H1 (cell line): ENCODE measurements around the gene OLIG2. TPM values are rescaled to one million over a fixed set of nuclear protein-coding genes. Genes with fewer than 3 reads are reported as not detected.
A peak's percentile ranks its signal among the peaks of the same experiment; 100 is the strongest.

Experiments used
- BACH1 ChIP-seq: IDR thresholded peaks from 2 replicates; pipeline ENCODE4 v1.6.1; 2012; ENCODE audit warnings: low read length, improper control_type of control experiment
- BCL11A ChIP-seq, 2 experiments: IDR thresholded peaks; one replicate each; pipeline ENCODE4 v1.6.1; 2011; ENCODE audit warnings: low read depth in 2 of 2, low read length in 2 of 2, mild to moderate bottlenecking in 2 of 2
- CHD2 ChIP-seq: IDR thresholded peaks from 2 replicates; pipeline ENCODE4 v1.6.1; 2012; ENCODE audit warnings: low read length, improper control_type of control experiment
- EGR1 ChIP-seq: IDR thresholded peaks from 2 replicates; pipeline ENCODE4 v1.6.1; 2011; ENCODE audit warnings: low read depth, low read length, borderline replicate concordance
- HDAC6 ChIP-seq: IDR thresholded peaks from one replicate; pipeline ENCODE4 v1.7.1; 2012; ENCODE audit warnings: low read depth, mild to moderate bottlenecking, inconsistent platforms, low read length, moderate library complexity
- POU5F1 ChIP-seq: IDR thresholded peaks from 2 replicates; pipeline ENCODE4 v1.6.1; 2011; ENCODE audit warnings: low read depth, mild to moderate bottlenecking, low read length, moderate library complexity
- RAD21 ChIP-seq, 2 experiments: IDR thresholded peaks in 1 of 2; conservative IDR thresholded peaks in 1 of 2; 2 replicates each; pipeline ENCODE4 v1.6.1; 2011; ENCODE audit warnings: low read depth in 2 of 2, low read length in 2 of 2, improper control_type of control experiment in 1 of 2, inconsistent platforms in 1 of 2, mild to moderate bottlenecking in 1 of 2, moderate library complexity in 1 of 2
- SIX5 ChIP-seq: IDR thresholded peaks from 2 replicates; pipeline ENCODE4 v1.6.1; 2011; ENCODE audit warnings: mild to moderate bottlenecking, low read depth, low read length
- SP4 ChIP-seq: IDR thresholded peaks from 2 replicates; pipeline ENCODE4 v1.6.1; 2012; ENCODE audit warnings: low read length, inconsistent platforms
- SRF ChIP-seq: IDR thresholded peaks from 2 replicates; pipeline ENCODE4 v1.6.1; 2011; ENCODE audit warnings: mild to moderate bottlenecking, low read depth, low read length, moderate library complexity
- TAF1 ChIP-seq: IDR thresholded peaks from 2 replicates; pipeline ENCODE4 v1.6.1; 2011; ENCODE audit warnings: mild to moderate bottlenecking, low read depth, low read length
- TEAD4 ChIP-seq: IDR thresholded peaks from 2 replicates; pipeline ENCODE4 v1.6.1; 2012; ENCODE audit warnings: low read depth, low read length, inconsistent platforms, mixed read lengths
- USF2 ChIP-seq: IDR thresholded peaks from 2 replicates; pipeline ENCODE4 v1.6.1; 2011; ENCODE audit warnings: low read length, improper control_type of control experiment
- polyA plus RNA-seq, 7 experiments: library from polyadenylated mRNA; depleted of rRNA in 3 of 7; stranded (reverse) in 5 of 7; unstranded in 2 of 7; fragments of >200 nt in 5 of 7; fragments of 200-250 nt in 2 of 7; gene quantifications; 1 replicate in 5 of 7; 2 replicates in 1 of 7; 4 replicates in 1 of 7; pipeline versions ENCODE4 v1.2.1 to v1.2.3, GENCODE V29; 2011 to 2013; ENCODE audit warnings: missing spikeins in 2 of 7, mixed read lengths in 2 of 7
- total RNA-seq: library from RNA; stranded (reverse); fragmentation: NEBNext Ultra II Directional; extraction: Animal tissue kit (Norgen Biotek cat#: 25700); gene quantifications from 2 replicates; pipeline ENCODE4 v1.2.1, GENCODE V29; 2021
- TF ChIP-seq, protein P1 (sequence below): IDR thresholded peaks from 2 replicates; pipeline ENCODE4 v1.6.1; 2012; ENCODE audit warnings: low read length, inconsistent platforms

OLIG2 gene
- total and polyA plus RNA-seq, 2 of the 8 experiments (the other 6 are each of a cell fraction or from before 2014, with no cell fraction given) = 0.79 TPM; not detected in 1

GRCh38 chr21:33075128-33075527 lies 49.4 kb downstream of the OLIG2 start (continued):
- TF ChIP-seq, protein P1, sequence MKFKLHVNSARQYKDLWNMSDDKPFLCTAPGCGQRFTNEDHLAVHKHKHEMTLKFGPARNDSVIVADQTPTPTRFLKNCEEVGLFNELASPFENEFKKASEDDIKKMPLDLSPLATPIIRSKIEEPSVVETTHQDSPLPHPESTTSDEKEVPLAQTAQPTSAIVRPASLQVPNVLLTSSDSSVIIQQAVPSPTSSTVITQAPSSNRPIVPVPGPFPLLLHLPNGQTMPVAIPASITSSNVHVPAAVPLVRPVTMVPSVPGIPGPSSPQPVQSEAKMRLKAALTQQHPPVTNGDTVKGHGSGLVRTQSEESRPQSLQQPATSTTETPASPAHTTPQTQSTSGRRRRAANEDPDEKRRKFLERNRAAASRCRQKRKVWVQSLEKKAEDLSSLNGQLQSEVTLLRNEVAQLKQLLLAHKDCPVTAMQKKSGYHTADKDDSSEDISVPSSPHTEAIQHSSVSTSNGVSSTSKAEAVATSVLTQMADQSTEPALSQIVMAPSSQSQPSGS = no peak
- no peak for TF ChIP-seq RAD21 (IDR thresholded peaks at IDR 0.05 in 1 of 2, conservative IDR thresholded peaks at IDR 0.05 in 1 of 2; ENCODE audit: low read depth in 2 of 2, low read length in 2 of 2)
- TF ChIP-seq TAF1 = no peak
- no peak for TF ChIP-seq BCL11A (IDR thresholded peaks at IDR 0.05; ENCODE audit: low read depth in 2 of 2, low read length in 2 of 2)
- TF ChIP-seq USF2 = no peak
- TF ChIP-seq CHD2 = peak; percentile 75
- TF ChIP-seq HDAC6 = no peak
- no peak for TF ChIP-seq SP4
- TF ChIP-seq POU5F1 = no peak
- no peak for TF ChIP-seq EGR1
- no peak for TF ChIP-seq SIX5
- TF ChIP-seq SRF = no peak
- TF ChIP-seq TEAD4 = peak; percentile 45; the same call in 1 of the 2 replicates
- no peak for TF ChIP-seq BACH1
